ENCODE measurements around the gene RESF1. TPM values are rescaled to one million over a fixed set of nuclear protein-coding genes. Genes with fewer than 3 reads are reported as not detected.

Gene RESF1, protein sequence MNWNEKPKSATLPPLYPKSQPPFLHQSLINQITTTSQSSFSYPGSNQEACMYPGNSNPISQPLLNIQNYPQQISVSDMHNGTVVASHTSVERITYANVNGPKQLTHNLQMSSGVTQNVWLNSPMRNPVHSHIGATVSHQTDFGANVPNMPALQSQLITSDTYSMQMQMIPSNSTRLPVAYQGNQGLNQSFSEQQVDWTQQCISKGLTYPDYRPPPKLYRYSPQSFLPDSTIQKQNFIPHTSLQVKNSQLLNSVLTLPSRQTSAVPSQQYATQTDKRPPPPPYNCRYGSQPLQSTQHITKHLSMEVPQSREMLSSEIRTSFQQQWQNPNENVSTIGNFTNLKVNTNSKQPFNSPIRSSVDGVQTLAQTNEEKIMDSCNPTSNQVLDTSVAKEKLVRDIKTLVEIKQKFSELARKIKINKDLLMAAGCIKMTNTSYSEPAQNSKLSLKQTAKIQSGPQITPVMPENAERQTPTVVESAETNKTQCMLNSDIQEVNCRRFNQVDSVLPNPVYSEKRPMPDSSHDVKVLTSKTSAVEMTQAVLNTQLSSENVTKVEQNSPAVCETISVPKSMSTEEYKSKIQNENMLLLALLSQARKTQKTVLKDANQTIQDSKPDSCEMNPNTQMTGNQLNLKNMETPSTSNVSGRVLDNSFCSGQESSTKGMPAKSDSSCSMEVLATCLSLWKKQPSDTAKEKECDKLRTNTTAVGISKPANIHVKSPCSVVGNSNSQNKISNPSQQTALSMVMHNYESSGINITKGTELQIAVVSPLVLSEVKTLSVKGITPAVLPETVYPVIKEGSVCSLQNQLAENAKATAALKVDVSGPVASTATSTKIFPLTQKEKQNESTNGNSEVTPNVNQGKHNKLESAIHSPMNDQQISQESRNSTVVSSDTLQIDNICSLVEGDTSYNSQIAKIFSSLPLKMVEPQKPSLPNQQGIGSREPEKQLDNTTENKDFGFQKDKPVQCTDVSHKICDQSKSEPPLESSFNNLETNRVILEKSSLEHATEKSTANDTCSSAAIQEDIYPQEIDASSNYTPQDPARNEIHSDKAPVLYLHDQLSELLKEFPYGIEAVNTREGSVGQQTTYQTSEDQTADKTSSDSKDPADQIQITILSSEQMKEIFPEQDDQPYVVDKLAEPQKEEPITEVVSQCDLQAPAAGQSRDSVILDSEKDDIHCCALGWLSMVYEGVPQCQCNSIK (N-terminal part only)
- total RNA-seq (ENCODE audit: low replicate concordance), result 72.2 and 135 TPM in 2 replicates
- long read RNA-seq, transcript KIAA1551-206 (3 exons, 362 nt), result major isoform, 14 of 276 reads
- long read RNA-seq, transcript KIAA1551-204 (5 exons, 965 nt), result minor isoform, 12 of 276 reads
- long read RNA-seq, partial matches to known transcripts, result 201 of 276 reads
- long read RNA-seq, other reads (novel, unspliced or antisense), result 45 of 276 reads

DNA sequence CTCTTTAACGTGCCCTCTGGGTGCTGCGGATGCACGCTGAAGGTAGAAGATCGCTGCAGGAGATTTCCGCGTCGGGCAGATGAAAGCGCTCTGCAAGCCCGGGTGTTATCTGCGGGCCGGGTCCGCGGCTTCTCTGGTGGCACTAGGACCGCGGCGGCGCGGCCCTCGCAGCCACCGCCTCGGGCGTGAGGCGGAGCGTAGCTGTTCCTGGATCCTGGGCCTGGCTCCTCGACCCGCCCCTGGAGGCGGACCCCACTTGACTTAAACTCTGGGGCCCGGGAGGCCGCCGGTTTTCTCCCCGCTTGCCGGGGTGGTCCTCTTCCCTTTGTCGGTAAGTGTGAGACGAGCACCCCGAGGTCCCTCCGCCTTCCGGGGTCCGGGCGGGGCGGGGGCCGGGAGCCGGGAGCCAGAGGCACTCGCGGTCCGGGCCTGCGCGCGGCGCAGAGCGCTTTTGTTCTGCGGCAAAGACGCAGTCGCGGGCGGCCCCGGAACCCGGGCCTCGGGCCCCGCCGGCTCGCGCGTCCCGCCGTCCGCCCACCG is at the start of gene RESF1:
TSS of gene RESF1 (plus strand) at position 255 of the 540 bp plus-strand sequence. CDS start 21,541 bp downstream, outside the sequence.
- peaks cover 11% of the 10 kb centered on the region for H3K4me1 Mint-ChIP-seq (ENCODE audit: unreplicated experiment)
- peak within 1 kb of the TSS; percentile 97 for H3K4me3 Mint-ChIP-seq
- H3K27ac Mint-ChIP-seq, result peak within 1 kb of the TSS; percentile 98
- no peaks in the 10 kb centered on the region for H3K27me3 Mint-ChIP-seq
- DNase-seq (ENCODE audit: extremely low spot score, unreplicated experiment), result peak; percentile 91
- peaks cover 62% of the 10 kb centered on the region for H3K36me3 Mint-ChIP-seq
- H3K9me3 Mint-ChIP-seq, result peaks cover 6% of the 10 kb centered on the region
- TF ChIP-seq, protein P1, sequence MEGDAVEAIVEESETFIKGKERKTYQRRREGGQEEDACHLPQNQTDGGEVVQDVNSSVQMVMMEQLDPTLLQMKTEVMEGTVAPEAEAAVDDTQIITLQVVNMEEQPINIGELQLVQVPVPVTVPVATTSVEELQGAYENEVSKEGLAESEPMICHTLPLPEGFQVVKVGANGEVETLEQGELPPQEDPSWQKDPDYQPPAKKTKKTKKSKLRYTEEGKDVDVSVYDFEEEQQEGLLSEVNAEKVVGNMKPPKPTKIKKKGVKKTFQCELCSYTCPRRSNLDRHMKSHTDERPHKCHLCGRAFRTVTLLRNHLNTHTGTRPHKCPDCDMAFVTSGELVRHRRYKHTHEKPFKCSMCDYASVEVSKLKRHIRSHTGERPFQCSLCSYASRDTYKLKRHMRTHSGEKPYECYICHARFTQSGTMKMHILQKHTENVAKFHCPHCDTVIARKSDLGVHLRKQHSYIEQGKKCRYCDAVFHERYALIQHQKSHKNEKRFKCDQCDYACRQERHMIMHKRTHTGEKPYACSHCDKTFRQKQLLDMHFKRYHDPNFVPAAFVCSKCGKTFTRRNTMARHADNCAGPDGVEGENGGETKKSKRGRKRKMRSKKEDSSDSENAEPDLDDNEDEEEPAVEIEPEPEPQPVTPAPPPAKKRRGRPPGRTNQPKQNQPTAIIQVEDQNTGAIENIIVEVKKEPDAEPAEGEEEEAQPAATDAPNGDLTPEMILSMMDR (conservative IDR thresholded peaks at IDR 0.05), result no peak

DNA sequence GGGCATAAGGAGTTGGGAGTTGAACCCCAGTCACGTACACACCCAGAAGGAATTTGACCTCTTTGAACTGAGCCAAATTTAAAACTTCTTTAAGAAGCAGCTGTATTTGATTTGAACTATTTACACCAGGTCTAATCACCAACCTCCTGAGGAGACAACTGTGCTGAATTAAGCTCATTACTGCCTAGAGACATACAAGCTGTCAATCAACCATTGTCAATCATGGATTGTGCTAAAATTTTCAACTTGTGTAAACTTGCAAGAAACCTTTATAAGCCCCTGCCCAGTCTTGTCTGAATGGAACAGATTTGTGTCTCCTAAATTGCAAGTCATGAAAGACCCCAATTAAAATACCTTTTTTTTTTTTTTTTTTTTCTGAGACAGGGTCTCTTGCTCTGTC is 44.3 kb upstream of the RESF1 start:
- no peaks in the 10 kb centered on the region for H3K9me3 Mint-ChIP-seq
- TF ChIP-seq, protein P1 (conservative IDR thresholded peaks at IDR 0.05), result no peak
- H3K4me3 Mint-ChIP-seq, result no peak overlapping the region
- H3K4me1 Mint-ChIP-seq (ENCODE audit: unreplicated experiment), result no peaks in the 10 kb centered on the region
- H3K36me3 Mint-ChIP-seq, result peaks cover 8% of the 10 kb centered on the region
- no peaks in the 10 kb centered on the region for H3K27me3 Mint-ChIP-seq
- no peak overlapping the region for H3K27ac Mint-ChIP-seq
- DNase-seq (ENCODE audit: extremely low spot score, unreplicated experiment), result no peak

DNA sequence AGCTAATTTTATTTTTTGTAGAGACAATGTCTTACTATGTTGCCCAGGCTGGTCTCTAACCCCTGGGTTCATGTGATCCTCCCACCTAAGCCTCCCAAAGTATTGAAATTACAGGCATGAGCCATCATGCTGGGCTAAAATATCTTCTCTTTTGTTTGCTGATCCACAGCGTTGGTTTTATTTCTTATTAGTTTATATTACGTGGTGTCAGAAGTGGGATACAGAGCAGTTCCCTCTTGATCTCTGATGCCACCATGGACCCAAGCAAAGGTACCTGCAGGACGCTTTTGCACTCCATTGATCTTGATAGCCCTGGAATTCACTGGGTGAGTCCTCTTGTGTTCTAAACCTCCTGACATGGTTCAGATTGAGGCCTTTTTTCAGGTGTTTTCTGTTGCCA is 43.8 kb upstream of the RESF1 start:
- H3K27me3 Mint-ChIP-seq, result no peaks in the 10 kb centered on the region
- no peak overlapping the region for H3K4me3 Mint-ChIP-seq
- no peak for DNase-seq (ENCODE audit: extremely low spot score, unreplicated experiment)
- TF ChIP-seq, protein P1 (conservative IDR thresholded peaks at IDR 0.05), result no peak
- H3K36me3 Mint-ChIP-seq, result peaks cover 7% of the 10 kb centered on the region
- no peaks in the 10 kb centered on the region for H3K4me1 Mint-ChIP-seq (ENCODE audit: unreplicated experiment)
- no peak overlapping the region for H3K27ac Mint-ChIP-seq
- H3K9me3 Mint-ChIP-seq, result no peaks in the 10 kb centered on the region

DNA sequence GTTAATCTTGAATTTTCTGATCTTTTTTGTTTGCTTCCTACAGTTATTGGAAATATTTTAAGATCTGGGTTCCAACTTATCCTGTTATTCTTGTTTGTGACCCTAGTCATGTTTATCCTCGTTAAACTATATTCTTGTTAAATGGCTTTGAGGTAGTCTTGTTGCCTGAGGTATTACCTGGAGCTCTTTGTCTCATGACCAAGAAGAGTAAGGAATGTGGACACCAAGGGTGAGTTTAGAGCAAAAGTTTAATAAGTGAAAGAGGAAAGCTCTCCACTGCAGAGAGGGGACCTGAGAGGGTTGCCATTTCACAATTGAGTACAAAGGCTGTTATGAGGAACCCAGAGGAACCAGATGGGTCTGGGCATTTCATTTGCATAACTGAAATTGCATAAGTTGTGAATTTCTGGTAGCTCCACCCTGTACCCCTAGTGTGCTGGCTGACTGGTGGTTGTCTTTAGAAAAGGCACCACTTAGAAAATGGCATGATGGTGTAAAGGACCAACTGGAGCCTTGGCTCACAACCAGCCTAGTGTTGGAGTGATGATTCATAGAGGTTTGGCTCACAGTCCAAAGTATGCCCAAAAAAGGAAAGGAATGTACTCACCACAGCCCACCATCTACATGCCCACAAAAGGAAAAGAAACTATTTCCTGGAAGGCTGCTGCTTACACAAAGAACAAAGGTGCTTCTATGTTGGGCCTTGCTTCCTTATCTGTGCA is 36.7 kb upstream of the RESF1 start:
- TF ChIP-seq, protein P1 (conservative IDR thresholded peaks at IDR 0.05), result no peak
- DNase-seq (ENCODE audit: extremely low spot score, unreplicated experiment), result no peak
- H3K27ac Mint-ChIP-seq, result no peak overlapping the region
- no peaks in the 10 kb centered on the region for H3K4me1 Mint-ChIP-seq (ENCODE audit: unreplicated experiment)
- no peaks in the 10 kb centered on the region for H3K27me3 Mint-ChIP-seq
- peaks cover 13% of the 10 kb centered on the region for H3K9me3 Mint-ChIP-seq
- peaks cover 5% of the 10 kb centered on the region for H3K36me3 Mint-ChIP-seq
- no peak overlapping the region for H3K4me3 Mint-ChIP-seq
